ENCODE results near the gene MOV10. TPM values are rescaled to one million over a fixed set of nuclear protein-coding genes. Genes with fewer than 3 reads are reported as not detected.

The MOV10 gene
- polyA plus RNA-seq, 1 of the 3 experiments (the other 2 are of a cell fraction), result 87.4 TPM

DNA sequence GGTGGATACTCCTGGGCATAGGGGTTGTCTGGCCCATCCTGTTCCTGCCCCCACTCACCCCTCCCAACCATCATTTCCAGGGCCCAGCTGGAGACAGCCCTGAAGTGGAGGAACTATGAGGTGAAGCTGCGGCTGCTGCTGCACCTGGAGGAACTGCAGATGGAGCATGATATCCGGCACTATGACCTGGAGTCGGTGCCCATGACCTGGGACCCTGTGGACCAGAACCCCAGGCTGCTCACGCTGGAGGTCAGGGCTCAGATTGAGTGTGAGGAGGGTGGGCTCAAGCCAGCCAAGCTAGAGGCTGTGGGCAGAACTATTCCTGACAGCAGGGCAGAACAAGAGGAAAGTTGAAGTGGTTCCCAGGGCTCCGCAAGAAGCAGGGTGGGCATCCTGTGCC lies 18.2 kb downstream of the MOV10 start (continued):
- TF ChIP-seq, protein P1, sequence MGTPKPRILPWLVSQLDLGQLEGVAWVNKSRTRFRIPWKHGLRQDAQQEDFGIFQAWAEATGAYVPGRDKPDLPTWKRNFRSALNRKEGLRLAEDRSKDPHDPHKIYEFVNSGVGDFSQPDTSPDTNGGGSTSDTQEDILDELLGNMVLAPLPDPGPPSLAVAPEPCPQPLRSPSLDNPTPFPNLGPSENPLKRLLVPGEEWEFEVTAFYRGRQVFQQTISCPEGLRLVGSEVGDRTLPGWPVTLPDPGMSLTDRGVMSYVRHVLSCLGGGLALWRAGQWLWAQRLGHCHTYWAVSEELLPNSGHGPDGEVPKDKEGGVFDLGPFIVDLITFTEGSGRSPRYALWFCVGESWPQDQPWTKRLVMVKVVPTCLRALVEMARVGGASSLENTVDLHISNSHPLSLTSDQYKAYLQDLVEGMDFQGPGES (IDR thresholded peaks at IDR 0.05; ENCODE audit: low read depth, low read length), result no peak
- TF ChIP-seq YY1 (IDR thresholded peaks at IDR 0.05; ENCODE audit: low read depth), result no peak

DNA sequence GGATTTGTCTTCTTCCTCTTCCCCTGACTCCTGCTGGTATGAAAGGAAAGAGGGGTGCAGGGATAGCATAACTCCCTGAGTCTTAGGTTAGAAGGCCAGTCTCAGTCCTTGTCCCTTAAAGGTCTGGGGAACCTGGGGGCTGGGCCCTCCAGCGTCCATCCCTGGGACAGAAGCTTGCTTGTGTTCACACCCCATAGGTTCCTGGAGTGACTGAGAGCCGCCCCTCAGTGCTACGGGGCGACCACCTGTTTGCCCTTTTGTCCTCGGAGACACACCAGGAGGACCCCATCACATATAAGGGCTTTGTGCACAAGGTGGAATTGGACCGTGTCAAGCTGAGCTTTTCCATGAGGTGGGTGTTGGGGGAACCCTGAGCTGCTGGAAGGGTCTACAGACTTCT lies 19.4 kb downstream of the MOV10 start:
- no peaks in the 10 kb centered on the region for H3K27me3 ChIP-seq (ENCODE audit: insufficient read depth)
- H3K27ac ChIP-seq (ENCODE audit: low read depth in 2 of 2, low read length in 1 of 2), result no peak overlapping the region
- H3K4me1 ChIP-seq (ENCODE audit: control insufficient read depth in 1 of 2, insufficient read depth in 2 of 2, low read depth in 1 of 2, low read length in 1 of 2), result peaks cover 0 to 7% of the 10 kb centered on the region in 2 experiments; a peak in 1 of 4 replicates
- WGBS (ENCODE audit: low lambda C conversion rate), result 97% methylated on average over 6 of the region's 6 CpGs
- H3F3A ChIP-seq (replicated peaks; ENCODE audit: insufficient read depth), result peaks cover 6% of the 10 kb centered on the region
- TF ChIP-seq NRF1 (IDR thresholded peaks at IDR 0.05; ENCODE audit: low read depth, low read length) (no peak), EP300 (IDR thresholded peaks at IDR 0.05; ENCODE audit: borderline replicate concordance in 1 of 2, low read depth in 1 of 2, low read length in 1 of 2) (no peak), YY1 (IDR thresholded peaks at IDR 0.05; ENCODE audit: low read depth) (no peak), CHD2 (IDR thresholded peaks at IDR 0.05; ENCODE audit: low read length, partially characterized antibody) (no peak)
- TF ChIP-seq, protein P1 (IDR thresholded peaks at IDR 0.05; ENCODE audit: low read depth, low read length), result no peak
- TF ChIP-seq, protein P2, sequence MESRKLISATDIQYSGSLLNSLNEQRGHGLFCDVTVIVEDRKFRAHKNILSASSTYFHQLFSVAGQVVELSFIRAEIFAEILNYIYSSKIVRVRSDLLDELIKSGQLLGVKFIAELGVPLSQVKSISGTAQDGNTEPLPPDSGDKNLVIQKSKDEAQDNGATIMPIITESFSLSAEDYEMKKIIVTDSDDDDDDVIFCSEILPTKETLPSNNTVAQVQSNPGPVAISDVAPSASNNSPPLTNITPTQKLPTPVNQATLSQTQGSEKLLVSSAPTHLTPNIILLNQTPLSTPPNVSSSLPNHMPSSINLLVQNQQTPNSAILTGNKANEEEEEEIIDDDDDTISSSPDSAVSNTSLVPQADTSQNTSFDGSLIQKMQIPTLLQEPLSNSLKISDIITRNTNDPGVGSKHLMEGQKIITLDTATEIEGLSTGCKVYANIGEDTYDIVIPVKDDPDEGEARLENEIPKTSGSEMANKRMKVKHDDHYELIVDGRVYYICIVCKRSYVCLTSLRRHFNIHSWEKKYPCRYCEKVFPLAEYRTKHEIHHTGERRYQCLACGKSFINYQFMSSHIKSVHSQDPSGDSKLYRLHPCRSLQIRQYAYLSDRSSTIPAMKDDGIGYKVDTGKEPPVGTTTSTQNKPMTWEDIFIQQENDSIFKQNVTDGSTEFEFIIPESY (IDR thresholded peaks at IDR 0.05; ENCODE audit: borderline replicate concordance, low read depth), result no peak
- no peaks in the 10 kb centered on the region for H3K9me3 ChIP-seq
- H3K4me3 ChIP-seq (ENCODE audit: low read depth in 2 of 2, low read length in 1 of 2), result no peak overlapping the region
- peaks cover 20 to 51% of the 10 kb centered on the region in 2 experiments for H3K36me3 ChIP-seq (replicated peaks in 1 of 2; ENCODE audit: control insufficient read depth in 1 of 2, insufficient read depth in 2 of 2, low read length in 1 of 2)
- H3K79me2 ChIP-seq (ENCODE audit: insufficient read depth), result no peaks in the 10 kb centered on the region
- no peaks in the 10 kb centered on the region for H4K20me1 ChIP-seq (ENCODE audit: insufficient read depth)
- H3K4me2 ChIP-seq, result no peak overlapping the region
- H3K9me2 ChIP-seq, result no peaks in the 10 kb centered on the region
- ChIA-PET POLR2A (no interaction called here), CTCF (interaction anchor here (1.0 kb wide), 1 partner anchor 22 kb away, joined by 3 read pairs; no protein-coding TSS in a partner anchor)
- H3K9ac ChIP-seq, result no peak overlapping the region
- no peak overlapping the region for H2AFZ ChIP-seq (ENCODE audit: low read depth)
- DNase-seq, result no peak

DNA sequence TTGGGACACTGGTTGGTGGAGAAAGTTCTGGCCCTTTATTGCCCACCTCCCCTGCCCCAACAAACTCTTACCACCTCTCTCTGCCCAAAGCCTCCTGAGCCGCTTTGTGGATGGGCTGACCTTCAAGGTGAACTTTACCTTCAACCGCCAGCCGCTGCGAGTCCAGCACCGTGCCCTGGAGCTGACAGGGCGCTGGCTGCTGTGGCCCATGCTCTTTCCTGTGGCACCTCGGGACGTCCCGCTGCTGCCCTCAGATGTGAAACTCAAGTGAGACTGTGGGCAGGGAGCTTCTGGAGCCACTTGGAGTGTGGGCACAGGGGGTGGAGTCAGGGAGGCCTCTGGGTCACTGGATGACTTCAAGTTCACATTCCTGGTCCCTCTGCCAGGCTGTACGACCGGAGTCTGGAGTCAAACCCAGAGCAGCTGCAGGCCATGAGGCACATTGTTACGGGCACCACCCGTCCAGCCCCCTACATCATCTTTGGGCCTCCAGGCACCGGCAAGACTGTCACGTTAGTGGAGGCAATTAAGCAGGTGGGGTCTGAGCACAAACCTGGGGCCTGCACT lies 20.0 kb downstream of the MOV10 start:
- ChIA-PET POLR2A (no interaction called here), CTCF (interaction anchor here (1.0 kb wide), 1 partner anchor 21 kb away, joined by 3 read pairs; no protein-coding TSS in a partner anchor)
- no peaks in the 10 kb centered on the region for H3K27me3 ChIP-seq (ENCODE audit: insufficient read depth)
- no peak overlapping the region for H3K4me2 ChIP-seq
- 94% methylated on average over 6 of the region's 15 CpGs for WGBS (ENCODE audit: low lambda C conversion rate)
- no peaks in the 10 kb centered on the region for H3K9me2 ChIP-seq
- peaks cover 24 to 53% of the 10 kb centered on the region in 2 experiments for H3K36me3 ChIP-seq (replicated peaks in 1 of 2; ENCODE audit: control insufficient read depth in 1 of 2, insufficient read depth in 2 of 2, low read length in 1 of 2)
- TF ChIP-seq, protein P1 (IDR thresholded peaks at IDR 0.05; ENCODE audit: low read depth, low read length), result no peak
- TF ChIP-seq RAD21 (IDR thresholded peaks at IDR 0.05; ENCODE audit: low read length), result no peak
- TF ChIP-seq FOSL2 (IDR thresholded peaks at IDR 0.05; ENCODE audit: borderline replicate concordance, low read depth), result no peak
- TF ChIP-seq MXI1 (IDR thresholded peaks at IDR 0.05; ENCODE audit: low read depth, low read length), result no peak
- TF ChIP-seq, protein P3, sequence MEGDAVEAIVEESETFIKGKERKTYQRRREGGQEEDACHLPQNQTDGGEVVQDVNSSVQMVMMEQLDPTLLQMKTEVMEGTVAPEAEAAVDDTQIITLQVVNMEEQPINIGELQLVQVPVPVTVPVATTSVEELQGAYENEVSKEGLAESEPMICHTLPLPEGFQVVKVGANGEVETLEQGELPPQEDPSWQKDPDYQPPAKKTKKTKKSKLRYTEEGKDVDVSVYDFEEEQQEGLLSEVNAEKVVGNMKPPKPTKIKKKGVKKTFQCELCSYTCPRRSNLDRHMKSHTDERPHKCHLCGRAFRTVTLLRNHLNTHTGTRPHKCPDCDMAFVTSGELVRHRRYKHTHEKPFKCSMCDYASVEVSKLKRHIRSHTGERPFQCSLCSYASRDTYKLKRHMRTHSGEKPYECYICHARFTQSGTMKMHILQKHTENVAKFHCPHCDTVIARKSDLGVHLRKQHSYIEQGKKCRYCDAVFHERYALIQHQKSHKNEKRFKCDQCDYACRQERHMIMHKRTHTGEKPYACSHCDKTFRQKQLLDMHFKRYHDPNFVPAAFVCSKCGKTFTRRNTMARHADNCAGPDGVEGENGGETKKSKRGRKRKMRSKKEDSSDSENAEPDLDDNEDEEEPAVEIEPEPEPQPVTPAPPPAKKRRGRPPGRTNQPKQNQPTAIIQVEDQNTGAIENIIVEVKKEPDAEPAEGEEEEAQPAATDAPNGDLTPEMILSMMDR (IDR thresholded peaks at IDR 0.05), result no peak
- no peak for TF ChIP-seq NRF1 (IDR thresholded peaks at IDR 0.05; ENCODE audit: low read depth, low read length)
- no peak for TF ChIP-seq FOXJ3 (CRISPR knock-in tag; IDR thresholded peaks at IDR 0.05)
- TF ChIP-seq RXRA (IDR thresholded peaks at IDR 0.05; ENCODE audit: borderline replicate concordance, low read depth), result no peak
- H3K4me3 ChIP-seq (ENCODE audit: low read depth in 2 of 2, low read length in 1 of 2), result no peak overlapping the region
- no peaks in the 10 kb centered on the region for H3K79me2 ChIP-seq (ENCODE audit: insufficient read depth)
- no peak overlapping the region for H3K9ac ChIP-seq
- peaks cover 2 to 8% of the 10 kb centered on the region in 2 experiments; a peak in 3 of 4 replicates for H3K4me1 ChIP-seq (ENCODE audit: control insufficient read depth in 1 of 2, insufficient read depth in 2 of 2, low read depth in 1 of 2, low read length in 1 of 2)
- no peak for DNase-seq
- H3K9me3 ChIP-seq, result no peaks in the 10 kb centered on the region
- peaks cover 7% of the 10 kb centered on the region for H3F3A ChIP-seq (replicated peaks; ENCODE audit: insufficient read depth)
- H3K27ac ChIP-seq (ENCODE audit: low read depth in 2 of 2, low read length in 1 of 2), result no peak overlapping the region
- no peaks in the 10 kb centered on the region for H4K20me1 ChIP-seq (ENCODE audit: insufficient read depth)
- no peak overlapping the region for H2AFZ ChIP-seq (ENCODE audit: low read depth)
